ENCODE data around the gene UTP20.
A peak's percentile ranks its signal among the peaks of the same experiment; 100 is the strongest.

The UTP20 gene

GRCh38 chr12:101280006-101280505 is at the start of gene UTP20:
UTP20 (plus strand) TSS chr12:101280105; CDS start chr12:101280283, 178 bp downstream.
- peak; percentile 94 for DNase-seq

GRCh38 chr12:101230547-101230946 is 49.4 kb upstream of the UTP20 start:
- no peak for DNase-seq

DNA sequence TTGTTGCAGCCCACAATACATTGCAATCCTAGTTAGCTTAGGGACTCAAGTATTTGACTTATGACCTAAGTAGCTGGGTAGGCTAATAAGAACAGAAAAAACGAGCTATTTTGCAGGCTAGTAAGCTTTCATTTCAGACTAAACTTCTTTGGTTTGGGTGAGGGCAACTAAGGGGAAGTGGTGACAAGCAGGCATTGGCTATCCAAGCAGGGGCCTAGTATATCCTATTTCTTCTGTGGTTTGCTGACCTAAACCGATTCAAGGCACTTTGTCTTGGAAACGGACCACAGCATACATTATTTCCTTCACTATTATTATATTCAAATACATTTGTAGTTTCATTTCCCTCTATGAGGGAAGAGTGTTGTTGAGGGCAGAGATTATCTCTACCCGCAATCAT is 48.3 kb upstream of the UTP20 start:
- DNase-seq = no peak

DNA sequence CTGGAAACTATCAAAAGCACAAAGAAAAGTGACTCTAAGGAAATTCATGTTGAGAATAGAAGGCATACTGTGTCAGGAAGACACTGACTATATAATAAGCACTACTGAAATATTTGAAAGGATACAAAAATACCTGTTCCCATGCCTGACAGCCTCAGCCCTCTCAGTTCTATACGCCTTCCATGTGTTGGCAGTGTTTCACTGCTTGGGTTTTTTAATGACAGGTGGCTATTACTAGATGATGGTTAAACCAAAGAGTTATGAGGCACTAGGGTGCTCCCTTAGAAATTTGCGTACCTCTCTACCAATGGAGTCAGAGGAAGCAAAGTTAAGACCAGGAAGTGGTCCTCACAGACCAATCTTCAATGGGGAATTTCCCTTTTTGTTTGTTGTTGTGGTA is 44.2 kb upstream of the UTP20 start:
- DNase-seq = no peak

DNA sequence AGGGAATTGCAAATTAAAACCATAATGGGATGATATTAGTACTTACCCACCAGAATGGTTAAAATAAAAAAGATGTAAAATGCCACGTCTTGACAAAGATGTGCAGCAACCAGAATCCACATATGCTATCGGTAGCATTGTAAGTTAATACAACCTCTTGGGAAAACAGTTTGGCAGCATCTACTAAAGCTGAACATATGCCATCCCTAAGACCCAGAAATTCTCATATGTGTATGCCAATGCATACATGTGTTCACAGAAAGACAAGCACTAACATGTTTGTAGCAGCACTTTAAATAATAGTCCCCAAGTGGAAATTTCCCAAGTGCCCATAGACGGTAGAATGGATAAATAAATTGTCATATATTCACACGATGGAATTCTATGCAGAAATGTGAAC is 41.6 kb upstream of the UTP20 start:
- no peak for DNase-seq

DNA sequence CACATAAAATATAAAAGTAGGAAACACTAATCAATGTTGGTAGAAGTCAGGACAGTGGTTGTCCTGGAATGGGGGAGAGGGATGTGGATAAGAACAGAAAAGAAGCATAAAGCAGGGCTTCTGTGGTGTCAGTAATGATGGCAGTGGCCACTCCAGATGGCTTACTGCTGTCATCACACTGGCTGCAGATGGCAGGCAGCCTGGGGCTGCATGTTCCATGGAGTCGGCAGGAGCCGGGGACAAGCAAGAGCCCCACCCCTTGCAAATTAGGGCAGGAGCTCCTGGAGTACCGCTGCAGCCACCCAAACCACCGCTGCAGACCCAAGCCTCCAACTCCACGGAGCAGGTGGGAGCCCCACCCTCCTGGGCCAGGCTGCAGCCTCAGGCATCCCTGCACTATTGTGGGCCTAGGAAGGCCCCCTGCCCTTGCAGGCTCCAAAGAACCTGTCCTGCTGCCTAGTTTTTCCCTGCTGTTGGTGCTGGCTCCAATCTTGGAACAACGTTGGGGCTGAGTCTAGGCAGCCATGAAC is 41.0 kb upstream of the UTP20 start:
- no peak for DNase-seq

- DNase-seq = no peak
These were observed 36.8 kb upstream of the UTP20 start for GRCh38 chr12:101243074-101243473.

GRCh38 chr12:101243616-101244015 is 36.3 kb upstream of the UTP20 start:
- no peak for DNase-seq

DNA sequence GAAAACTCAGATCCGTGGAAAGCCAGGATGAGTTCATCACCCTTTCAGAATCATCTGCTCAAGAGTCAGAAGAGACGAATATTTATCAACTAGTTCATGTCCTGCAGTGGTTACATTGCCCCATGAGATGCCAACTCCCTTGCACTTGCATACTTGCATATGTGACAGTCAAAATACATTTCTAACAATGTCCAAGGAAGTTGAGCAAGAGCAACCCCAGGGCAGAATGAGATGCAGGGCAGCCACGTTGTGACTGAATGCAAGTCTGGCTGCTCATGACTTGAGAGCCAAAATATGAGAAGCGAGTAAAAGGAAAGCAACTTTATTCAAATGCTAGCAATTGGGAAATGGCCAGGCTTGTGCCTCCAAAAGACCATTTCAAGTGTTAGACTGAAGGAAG is 23.6 kb upstream of the UTP20 start:
- DNase-seq = no peak

GRCh38 chr12:101257357-101257756 is 22.5 kb upstream of the UTP20 start:
- no peak for DNase-seq

GRCh38 chr12:101267111-101267510 is 12.8 kb upstream of the UTP20 start:
- DNase-seq = no peak

- no peak for DNase-seq
These were observed 3.5 kb upstream of the UTP20 start for GRCh38 chr12:101276433-101276832.

- no peak for DNase-seq
These were observed 2.5 kb upstream of the UTP20 start for GRCh38 chr12:101277443-101277842.

GRCh38 chr12:101287357-101287756 is 7.5 kb downstream of the UTP20 start:
- DNase-seq = no peak

DNA sequence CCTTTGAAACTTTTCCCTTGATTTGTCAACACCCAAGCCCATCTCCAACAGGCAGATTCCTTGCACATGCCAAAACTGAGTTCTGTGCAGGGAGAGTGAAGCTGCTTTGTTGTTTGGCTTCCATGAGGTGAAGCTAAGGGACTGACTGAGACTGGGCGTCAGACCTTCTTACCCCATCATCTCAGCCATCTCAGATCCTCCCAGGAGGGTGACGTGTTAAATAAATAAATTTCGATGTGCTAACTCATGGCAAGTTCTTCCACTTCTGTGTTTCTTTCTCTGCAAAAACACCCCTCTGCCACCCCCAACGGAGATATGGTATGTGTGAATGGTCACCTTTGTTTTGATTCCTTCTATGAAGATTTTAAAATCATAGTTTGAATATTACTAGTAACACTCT is 17.8 kb downstream of the UTP20 start:
- DNase-seq = no peak

GRCh38 chr12:101298426-101298825 is 18.5 kb downstream of the UTP20 start:
- DNase-seq = no peak

GRCh38 chr12:101299346-101299745 is 19.4 kb downstream of the UTP20 start:
- no peak for DNase-seq

DNA sequence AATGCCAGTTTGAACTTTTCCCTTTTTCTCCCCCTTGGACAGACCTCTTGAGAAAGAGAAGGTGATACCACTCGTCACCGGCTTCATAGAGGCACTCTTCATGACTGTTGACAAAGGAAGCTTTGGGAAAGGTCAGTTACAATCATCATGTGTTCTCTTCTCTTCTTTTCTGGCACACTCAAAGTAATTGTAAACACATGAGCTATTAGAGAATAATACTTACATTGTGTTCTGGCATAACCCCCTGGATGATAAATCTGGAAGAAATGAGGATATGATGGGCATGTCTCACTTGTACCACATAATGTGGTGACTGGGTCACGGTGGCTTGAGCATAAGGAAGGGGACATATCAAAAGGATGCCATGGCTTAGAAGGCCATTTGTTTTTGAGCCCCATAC is 20.0 kb downstream of the UTP20 start:
- no peak for DNase-seq

GRCh38 chr12:101302741-101303140 is 22.8 kb downstream of the UTP20 start:
- DNase-seq = no peak

DNA sequence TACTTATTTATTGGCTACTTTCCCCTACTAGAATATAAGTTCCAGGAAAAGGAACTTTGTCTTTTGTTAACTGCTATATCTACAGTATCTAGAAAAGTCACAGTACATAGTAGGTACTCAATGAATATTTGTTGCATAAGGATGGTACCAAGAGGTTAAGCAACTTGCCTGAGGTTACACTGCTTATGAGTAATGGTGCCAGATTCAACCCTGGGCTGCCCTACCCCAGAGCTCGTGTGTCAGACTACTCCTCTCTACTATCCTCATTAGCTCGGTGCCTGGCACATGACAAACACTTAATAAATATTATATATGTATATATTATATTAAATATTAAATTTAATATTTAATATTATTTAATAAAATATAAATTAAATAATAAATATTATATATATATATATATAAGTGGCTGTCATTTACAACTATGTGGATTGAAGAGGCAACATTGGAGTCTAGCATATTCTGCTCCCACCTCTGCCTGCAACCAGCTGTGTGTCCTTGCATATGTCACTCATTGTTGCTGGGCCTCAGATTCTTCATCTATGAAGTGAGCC is 25.4 kb downstream of the UTP20 start:
- DNase-seq = no peak

- no peak for DNase-seq
These were observed 25.9 kb downstream of the UTP20 start for GRCh38 chr12:101305794-101306193.

DNA sequence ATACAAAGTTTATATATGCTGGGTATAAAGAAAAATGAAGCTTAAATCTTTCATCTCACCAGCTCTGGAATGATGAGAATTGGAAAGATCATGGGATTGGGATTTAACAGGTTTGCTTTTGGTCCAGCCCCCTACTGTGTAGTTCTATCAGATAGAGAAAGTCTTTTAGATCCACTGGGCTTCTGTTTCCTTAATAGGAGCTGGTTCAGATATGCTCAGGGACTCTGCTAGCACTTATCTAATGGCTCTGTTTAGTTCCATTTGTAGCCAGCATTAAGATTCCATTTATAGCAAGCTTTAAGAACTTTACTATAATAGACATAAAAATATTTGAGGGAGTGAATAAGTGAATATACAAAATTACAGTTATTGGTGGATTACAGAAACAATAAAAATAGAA is 42.6 kb downstream of the UTP20 start:
- DNase-seq = no peak

DNA sequence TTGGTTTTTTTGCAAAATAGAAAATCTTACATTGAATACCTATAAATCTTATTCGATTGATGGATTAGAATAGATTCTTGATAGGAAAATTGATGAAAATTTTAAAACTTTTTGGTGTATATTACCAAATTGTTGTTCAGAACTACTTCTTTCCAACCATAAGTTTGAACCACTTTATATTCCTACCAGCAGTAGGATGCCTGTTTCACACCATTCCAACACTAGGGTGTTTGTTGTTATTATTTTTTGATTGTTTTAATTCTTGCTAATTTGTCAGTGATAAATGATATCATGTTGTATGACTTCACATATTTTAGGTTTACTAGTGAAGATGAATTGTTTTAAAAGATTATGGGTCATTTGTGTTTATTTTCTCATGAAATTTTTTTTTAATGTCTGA is 43.4 kb downstream of the UTP20 start:
- no peak for DNase-seq

- no peak for DNase-seq
These were observed 45.7 kb downstream of the UTP20 start for GRCh38 chr12:101325590-101325989.

DNA sequence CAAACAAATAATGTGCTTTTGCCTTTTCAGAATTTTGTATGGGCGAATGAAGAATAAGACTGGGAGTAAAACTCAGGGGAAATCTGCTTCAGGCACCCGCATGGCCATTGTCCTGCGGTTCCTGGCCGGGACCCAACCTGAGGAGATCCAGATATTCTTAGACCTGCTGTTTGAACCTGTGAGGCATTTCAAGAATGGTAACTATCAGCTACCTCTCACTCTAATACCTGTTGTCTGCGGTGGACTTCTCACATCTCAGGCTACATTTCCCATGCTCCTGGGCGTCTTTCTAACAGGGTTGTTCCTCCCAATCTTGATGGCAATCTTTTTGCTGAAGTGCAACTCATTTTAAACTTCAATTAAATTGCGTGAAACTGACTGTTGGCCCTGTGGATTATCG is 47.1 kb downstream of the UTP20 start:
- DNase-seq = no peak

Measured in left hindlimb (tissue), 1 donor.